ENCODE data around the gene RAB44.

The RAB44 gene

GRCh38 chr6:36777801-36778200 lies 80.2 kb downstream of the RAB44 start:
- no peak for DNase-seq

DNA sequence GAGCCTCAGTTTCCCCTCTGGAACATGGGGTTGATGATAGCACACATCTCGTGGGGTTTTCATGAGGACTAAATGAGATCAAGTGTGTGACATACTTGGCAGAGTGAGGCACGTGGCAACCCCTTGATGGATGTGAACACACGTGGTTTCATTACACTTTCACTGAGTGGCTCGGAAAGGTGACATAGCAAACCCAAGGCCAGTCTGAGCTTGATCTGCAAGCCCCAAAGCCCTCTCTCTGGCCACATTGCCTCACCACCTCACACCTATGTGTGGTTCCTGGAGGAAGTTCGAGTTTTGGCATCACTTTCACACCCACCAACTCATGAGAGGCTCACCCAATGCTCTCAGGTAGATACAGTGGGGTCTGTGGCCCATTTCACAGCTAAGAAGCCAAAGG lies 81.6 kb downstream of the RAB44 start:
- DNase-seq: no peak

GRCh38 chr6:36780442-36781177 lies 83.0 kb downstream of the RAB44 start:
- DNase-seq: no peak

GRCh38 chr6:36781669-36782068 lies 84.0 kb downstream of the RAB44 start:
- DNase-seq: no peak

All from NCI-H2081 treated with DMSO at 0.1 percent for 48 hours (cell line).